ENCODE data around the gene PPP3CA.
A peak's percentile ranks its signal among the peaks of the same experiment; 100 is the strongest.

The PPP3CA gene

GRCh38 chr4:101356928-101357327 lies 9.6 kb upstream of the PPP3CA start:
- TF ChIP-seq CREB1 (IDR thresholded peaks at IDR 0.05; ENCODE audit: low read depth) (no peak), NFIC (IDR thresholded peaks at IDR 0.05) (peak; percentile 55), REST (IDR thresholded peaks at IDR 0.05; ENCODE audit: low read depth) (no peak), TCF12 (IDR thresholded peaks at IDR 0.05; ENCODE audit: low read depth) (peak; percentile 60), EGR1 (IDR thresholded peaks at IDR 0.05) (no peak), FOXM1 (IDR thresholded peaks at IDR 0.05; ENCODE audit: borderline replicate concordance, low read depth) (no peak), ZBTB7A (IDR thresholded peaks at IDR 0.05; ENCODE audit: low read depth) (no peak), EP300 (IDR thresholded peaks at IDR 0.05; ENCODE audit: borderline replicate concordance) (peak; percentile 51; the same call in 1 of the 2 replicates), TEAD4 (IDR thresholded peaks at IDR 0.05) (peak; percentile 72), TAF1 (IDR thresholded peaks at IDR 0.05; ENCODE audit: low read depth) (no peak), MAX (IDR thresholded peaks at IDR 0.05) (no peak), YY1 (IDR thresholded peaks at IDR 0.05; ENCODE audit: low read depth) (no peak), RAD21 (IDR thresholded peaks at IDR 0.05; ENCODE audit: low read depth) (no peak)

- no peak for TF ChIP-seq NFIC (IDR thresholded peaks at IDR 0.05)
- no peak for TF ChIP-seq USF1 (IDR thresholded peaks at IDR 0.05)
- no peak for TF ChIP-seq REST (IDR thresholded peaks at IDR 0.05; ENCODE audit: low read depth)
- TF ChIP-seq ZBTB7A (IDR thresholded peaks at IDR 0.05; ENCODE audit: low read depth), result no peak
- no peak; the same call in 1 of the 2 replicates for TF ChIP-seq TEAD4 (IDR thresholded peaks at IDR 0.05)
- TF ChIP-seq TAF1 (IDR thresholded peaks at IDR 0.05; ENCODE audit: low read depth), result no peak
- TF ChIP-seq EGR1 (IDR thresholded peaks at IDR 0.05), result no peak
- TF ChIP-seq YY1 (IDR thresholded peaks at IDR 0.05; ENCODE audit: low read depth), result no peak
- TF ChIP-seq TCF12 (IDR thresholded peaks at IDR 0.05; ENCODE audit: low read depth), result no peak
Measured at GRCh38 chr4:101355767-101356702, 8.7 kb upstream of the PPP3CA start.

- TF ChIP-seq USF1 (IDR thresholded peaks at IDR 0.05) (no peak), RAD21 (IDR thresholded peaks at IDR 0.05; ENCODE audit: low read depth) (no peak)
Measured at GRCh38 chr4:101355246-101355645, 7.9 kb upstream of the PPP3CA start.

- no peak for TF ChIP-seq EP300 (IDR thresholded peaks at IDR 0.05; ENCODE audit: borderline replicate concordance)
- no peak for TF ChIP-seq YY1 (IDR thresholded peaks at IDR 0.05; ENCODE audit: low read depth)
- TF ChIP-seq NFIC (IDR thresholded peaks at IDR 0.05), result no peak
- no peak for TF ChIP-seq REST (IDR thresholded peaks at IDR 0.05; ENCODE audit: low read depth)
- TF ChIP-seq USF1 (IDR thresholded peaks at IDR 0.05), result no peak
- TF ChIP-seq TCF12 (IDR thresholded peaks at IDR 0.05; ENCODE audit: low read depth), result no peak
- TF ChIP-seq MAX (IDR thresholded peaks at IDR 0.05), result no peak
- no peak for TF ChIP-seq ZBTB7A (IDR thresholded peaks at IDR 0.05; ENCODE audit: low read depth)
- no peak for TF ChIP-seq TAF1 (IDR thresholded peaks at IDR 0.05; ENCODE audit: low read depth)
- TF ChIP-seq TEAD4 (IDR thresholded peaks at IDR 0.05), result no peak
- TF ChIP-seq FOXM1 (IDR thresholded peaks at IDR 0.05; ENCODE audit: borderline replicate concordance, low read depth), result no peak
- no peak for TF ChIP-seq CREB1 (IDR thresholded peaks at IDR 0.05; ENCODE audit: low read depth)
- no peak for TF ChIP-seq EGR1 (IDR thresholded peaks at IDR 0.05)
Measured at GRCh38 chr4:101349801-101350064, 2.4 kb upstream of the PPP3CA start.
